KMS-11 (cell line): ENCODE results near the gene LRRC56.

Experiments
- H2AFZ ChIP-seq: fragments of 200-600 bp; sonication (generic); 2 replicates; pipeline ENCODE4 v1.6.1; 2016; ENCODE audit warnings: antibody characterized with exemption, mixed run types, low read depth
- H3K27ac ChIP-seq: fragments of 200-600 bp; sonication (generic); 2 replicates; pipeline ENCODE4 v1.6.1; 2016; ENCODE audit warnings: mild to moderate bottlenecking, mixed run types
- H3K27me3 ChIP-seq: fragments of 200-600 bp; sonication (generic); 2 replicates; pipeline ENCODE4 v1.6.1; 2017; ENCODE audit warnings: mild to moderate bottlenecking, low read depth, mixed run types, moderate library complexity; ENCODE audit not compliant: insufficient read depth
- H3K36me3 ChIP-seq: fragments of 200-600 bp; sonication (generic); 2 replicates; pipeline ENCODE4 v1.6.1; 2017; ENCODE audit warnings: mild to moderate bottlenecking, mixed run types; ENCODE audit not compliant: insufficient read depth
- H3K4me1 ChIP-seq: fragments of 200-600 bp; sonication (generic); 2 replicates; pipeline ENCODE4 v1.6.1; 2016; ENCODE audit warnings: mild to moderate bottlenecking, low read depth, mixed run types; ENCODE audit not compliant: poor library complexity, severe bottlenecking
- H3K4me2 ChIP-seq: fragments of 200-600 bp; sonication (generic); 2 replicates; pipeline ENCODE4 v1.7.0; 2016; ENCODE audit warnings: mild to moderate bottlenecking, mixed run types
- H3K4me3 ChIP-seq: fragments of 200-600 bp; sonication (generic); IDR thresholded peaks from 2 replicates; pipeline ENCODE4 v1.6.1; 2017; ENCODE audit warnings: low read depth, low read length, mixed read lengths; ENCODE audit not compliant: insufficient read depth
- H3K79me2 ChIP-seq: fragments of 200-600 bp; sonication (generic); 2 replicates; pipeline ENCODE4 v1.6.1; 2016; ENCODE audit warnings: low read depth, mixed run types; ENCODE audit not compliant: insufficient read depth
- H3K9ac ChIP-seq: fragments of 200-600 bp; sonication (generic); 2 replicates; pipeline ENCODE4 v1.6.1; 2016; ENCODE audit warnings: mild to moderate bottlenecking, mixed run types
- H4K20me1 ChIP-seq: fragments of 200-600 bp; sonication (generic); 2 replicates; pipeline ENCODE4 v1.6.1; 2016; ENCODE audit warnings: mild to moderate bottlenecking, mixed run types; ENCODE audit not compliant: insufficient read depth
- CTCF ChIP-seq: fragments of 200-600 bp; sonication (generic); conservative IDR thresholded peaks from 2 replicates; pipeline ENCODE4 v1.6.1; 2017; ENCODE audit warnings: low read depth, mild to moderate bottlenecking, antibody characterized with exemption, low read length, moderate library complexity, mixed read lengths

The LRRC56 gene

DNA sequence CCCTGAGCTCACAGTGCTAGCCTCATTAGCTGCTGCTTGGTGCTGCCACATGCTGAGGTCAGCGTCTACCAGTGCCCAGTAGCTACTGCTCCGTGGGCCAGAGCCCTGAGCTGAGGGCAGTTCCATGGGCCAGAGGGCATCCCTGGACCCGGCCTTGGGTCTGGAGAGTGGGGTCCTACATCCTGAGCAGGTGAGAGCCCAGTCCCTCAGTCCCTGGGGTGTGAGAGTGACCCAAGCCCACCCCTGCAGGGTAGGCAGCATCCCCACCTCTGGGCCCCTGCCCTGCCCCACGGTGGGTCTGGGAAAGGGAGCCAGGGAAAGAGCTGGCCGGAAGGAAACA lies 13.4 kb downstream of the LRRC56 start:
- Histone ChIP-seq H3K27me3 (no peaks in the 10 kb centered on the region), H3K4me1 (peaks cover 8% of the 10 kb centered on the region), H3K4me3 (no peak overlapping the region), H4K20me1 (no peaks in the 10 kb centered on the region), H3K9ac (no peak overlapping the region), H3K36me3 (no peaks in the 10 kb centered on the region), H2AFZ (no peak overlapping the region), H3K79me2 (no peaks in the 10 kb centered on the region), H3K4me2 (no peak overlapping the region), H3K27ac (no peak overlapping the region)
- no peak for TF ChIP-seq CTCF

- Histone ChIP-seq H3K4me3 (no peak overlapping the region), H3K9ac (no peak overlapping the region), H3K27me3 (no peaks in the 10 kb centered on the region), H3K79me2 (no peaks in the 10 kb centered on the region), H4K20me1 (no peaks in the 10 kb centered on the region), H3K4me1 (peaks cover 8% of the 10 kb centered on the region), H3K27ac (no peak overlapping the region), H3K4me2 (no peak overlapping the region), H3K36me3 (no peaks in the 10 kb centered on the region), H2AFZ (no peak overlapping the region)
- TF ChIP-seq CTCF: no peak
These were observed 13.8 kb downstream of the LRRC56 start for GRCh38 chr11:551131-551530.

GRCh38 chr11:551596-551995 lies 14.3 kb downstream of the LRRC56 start:
- peaks cover 8% of the 10 kb centered on the region for H3K4me1 ChIP-seq
- H3K4me2 ChIP-seq: no peak overlapping the region
- H3K27ac ChIP-seq: no peak overlapping the region
- no peaks in the 10 kb centered on the region for H3K79me2 ChIP-seq
- H2AFZ ChIP-seq: no peak overlapping the region
- no peak for TF ChIP-seq CTCF
- no peak overlapping the region for H3K9ac ChIP-seq
- H3K27me3 ChIP-seq: no peaks in the 10 kb centered on the region
- no peaks in the 10 kb centered on the region for H4K20me1 ChIP-seq
- H3K36me3 ChIP-seq: no peaks in the 10 kb centered on the region
- H3K4me3 ChIP-seq: no peak overlapping the region

DNA sequence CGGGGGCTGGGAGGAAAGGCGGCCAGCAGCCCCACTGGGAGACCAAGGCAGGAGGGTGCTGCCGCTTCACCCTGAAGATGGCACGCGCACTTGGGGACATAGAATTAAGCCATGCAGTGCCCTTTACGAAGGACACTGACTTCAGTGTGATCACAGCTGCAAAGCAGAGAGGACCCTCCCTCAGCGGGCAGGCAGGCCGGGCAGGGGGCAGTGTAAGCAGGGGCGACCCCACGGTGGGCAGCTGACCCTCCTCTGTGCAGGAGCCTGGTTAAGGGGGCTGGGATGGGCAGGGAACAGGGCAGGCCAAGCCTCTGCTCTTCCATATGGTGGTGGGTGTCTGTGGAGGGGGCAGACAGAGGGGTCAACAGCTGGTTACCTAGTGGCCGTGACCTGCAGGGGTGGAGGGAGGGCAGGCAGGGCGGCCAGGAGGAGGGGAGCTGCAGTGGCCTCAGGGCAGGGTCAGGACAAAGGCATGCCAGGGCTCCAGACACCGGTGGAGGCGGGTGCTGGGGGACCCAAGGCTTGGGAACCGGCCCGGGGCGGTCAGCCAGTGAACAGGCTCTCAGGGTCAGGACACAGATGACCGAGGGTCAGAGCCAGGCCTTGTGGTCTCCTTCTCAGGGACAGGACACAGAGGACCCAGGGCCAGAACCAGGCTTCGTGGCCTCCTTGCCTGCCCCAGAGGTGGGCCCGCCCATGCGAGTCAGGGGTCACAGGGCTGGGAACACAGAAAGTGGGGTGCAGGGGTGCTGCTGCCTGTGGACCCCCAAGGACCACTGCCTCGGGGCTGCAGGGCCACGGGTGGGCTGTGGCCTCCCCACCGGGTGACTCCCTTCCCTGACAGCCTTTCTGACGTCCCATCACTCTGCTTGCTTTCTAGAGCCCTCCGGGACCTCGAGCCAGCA lies 16.0 kb downstream of the LRRC56 start:
- Histone ChIP-seq H3K4me2 (no peak overlapping the region), H4K20me1 (no peaks in the 10 kb centered on the region), H3K9ac (no peak overlapping the region)

More for the DNA sequence above, 16.0 kb downstream of the LRRC56 start:
- H3K79me2 ChIP-seq: no peaks in the 10 kb centered on the region
- H3K4me3 ChIP-seq: no peak overlapping the region
- peaks cover 8% of the 10 kb centered on the region for H3K4me1 ChIP-seq
- no peaks in the 10 kb centered on the region for H3K36me3 ChIP-seq
- H2AFZ ChIP-seq: no peak overlapping the region
- no peak for TF ChIP-seq CTCF
- no peaks in the 10 kb centered on the region; the same call in 1 of the 2 replicates for H3K27me3 ChIP-seq
- H3K27ac ChIP-seq: no peak overlapping the region
